H1 (cell line): ENCODE data around the gene PKD1. TPM values are rescaled to one million over a fixed set of nuclear protein-coding genes. Genes with fewer than 3 reads are reported as not detected.

Source experiments
- CTCF ChIA-PET: fragments of 300-600 bp; sonication (Branson Sonifier 250); formaldehyde crosslinking; loops from one replicate; lab custom pipeline; 2021; ENCODE audit not compliant: partially characterized antibody; lab: Charles Lee
- POLR2A ChIA-PET: fragments of 300-600 bp; sonication (Branson Sonifier 250); formaldehyde crosslinking; loops from one replicate; lab custom pipeline; 2021; ENCODE audit warnings: inconsistent platforms; ENCODE audit not compliant: partially characterized antibody; lab: Charles Lee
- DNase-seq, 2 experiments: peaks; one replicate each; pipeline versions ENCODE4 v3.0.0 to v3.0.0-alpha.2; 2010 to 2022; ENCODE audit warnings: low spot score in 2 of 2, low read depth in 1 of 2, mixed read lengths in 1 of 2
- FAIRE-seq: peaks from 2 replicates; lab custom pipeline; 2011; peaks lifted over from hg19 to GRCh38; lab: Jason Lieb, UNC
- H2AFZ ChIP-seq: 2 replicates; pipeline ENCODE4 v1.8.1; 2012; ENCODE audit warnings: low read length, inconsistent platforms
- H2AK5ac ChIP-seq: 2 replicates; pipeline ENCODE4 v1.6.1; 2013; ENCODE audit warnings: low read depth, low read length
- H2BK120ac ChIP-seq: replicated peaks from 2 replicates; pipeline ENCODE3; 2013; ENCODE audit warnings: low read depth, low read length, inconsistent platforms
- H2BK12ac ChIP-seq: 2 replicates; pipeline ENCODE4 v1.6.1; 2013; ENCODE audit warnings: low read depth, low read length
- H2BK15ac ChIP-seq: 2 replicates; pipeline ENCODE4 v1.6.1; 2013; ENCODE audit warnings: low read length
- H2BK20ac ChIP-seq: 2 replicates; pipeline ENCODE4 v1.6.1; 2013; ENCODE audit warnings: low read length
- H2BK5ac ChIP-seq: 2 replicates; pipeline ENCODE4 v1.6.1; 2013; ENCODE audit warnings: low read depth, low read length
- H3K14ac ChIP-seq: 2 replicates; pipeline ENCODE4 v1.6.1; 2013; ENCODE audit warnings: inconsistent platforms; ENCODE audit not compliant: insufficient read length
- H3K18ac ChIP-seq: 2 replicates; pipeline ENCODE4 v1.6.1; 2013; ENCODE audit warnings: low read length; ENCODE audit errors: extremely low read depth
- H3K23ac ChIP-seq: 2 replicates; pipeline ENCODE4 v1.6.1; 2013; ENCODE audit warnings: inconsistent platforms; ENCODE audit not compliant: insufficient read length
- H3K23me2 ChIP-seq: 2 replicates; pipeline ENCODE4 v1.6.1; 2013; ENCODE audit warnings: low read depth, low read length
- H3K27ac ChIP-seq: 2 replicates; pipeline ENCODE4 v1.6.1; 2011; ENCODE audit warnings: low read depth, low read length, inconsistent platforms
- H3K27me3 ChIP-seq, 4 experiments: replicated peaks in 1 of 4; 1 replicate in 1 of 4; 2 replicates in 3 of 4; pipeline versions ENCODE4 v1.6.1 to v1.8.1; 2011 to 2013; ENCODE audit warnings: low read length in 3 of 4, mild to moderate bottlenecking in 3 of 4, inconsistent platforms in 2 of 4, mixed read lengths in 2 of 4, moderate library complexity in 1 of 4; ENCODE audit not compliant: control insufficient read depth in 3 of 4, insufficient read depth in 3 of 4; ENCODE audit errors: extremely low read depth in 1 of 4
- H3K36me3 ChIP-seq, 4 experiments: 2 replicates each; pipeline versions ENCODE4 v1.6.1 to v1.8.1; 2011 to 2013; ENCODE audit warnings: mild to moderate bottlenecking in 4 of 4, low read length in 3 of 4, moderate library complexity in 2 of 4, control low read depth in 1 of 4, inconsistent platforms in 1 of 4; ENCODE audit not compliant: insufficient read depth in 4 of 4, control insufficient read depth in 2 of 4
- H3K4ac ChIP-seq: replicated peaks from 2 replicates; pipeline ENCODE3; 2013; ENCODE audit warnings: low read length, low read depth, mixed read lengths, inconsistent platforms; ENCODE audit not compliant: insufficient read length
- H3K4me1 ChIP-seq, 4 experiments: replicated peaks in 1 of 4; 1 replicate in 1 of 4; 2 replicates in 3 of 4; pipeline versions ENCODE4 v1.6.1 to v1.8.1; 2011 to 2013; ENCODE audit warnings: low read length in 3 of 4, inconsistent platforms in 2 of 4, mixed read lengths in 1 of 4; ENCODE audit not compliant: insufficient read depth in 4 of 4, control insufficient read depth in 3 of 4
- H3K4me2 ChIP-seq, 2 experiments: 2 replicates each; pipeline versions ENCODE4 v1.6.1 to v1.8.1; 2011 to 2013; ENCODE audit warnings: low read depth in 2 of 2, low read length in 2 of 2, control low read depth in 1 of 2, inconsistent platforms in 1 of 2, mild to moderate bottlenecking in 1 of 2; ENCODE audit not compliant: insufficient read depth in 1 of 2
- H3K4me3 ChIP-seq, 4 experiments: fragments of 200-600, 300-600 bp in 1 of 4; sonication (generic), shearing (Covaris generic), sonication (Bioruptor Twin) in 1 of 4; 2 replicates each; pipeline versions ENCODE4 v1.5.1 to v1.8.1; 2011 to 2016; ENCODE audit warnings: low read length in 4 of 4, low read depth in 3 of 4, control low read depth in 2 of 4, inconsistent platforms in 2 of 4, mild to moderate bottlenecking in 2 of 4, mixed read lengths in 1 of 4, moderate library complexity in 1 of 4; ENCODE audit not compliant: insufficient read depth in 2 of 4; ENCODE audit errors: extremely low read depth in 1 of 4
- H3K56ac ChIP-seq: replicated peaks from 2 replicates; pipeline ENCODE3; 2013; ENCODE audit warnings: low read depth, mild to moderate bottlenecking, mixed read lengths, low read length, inconsistent platforms; ENCODE audit not compliant: insufficient read length
- H3K79me1 ChIP-seq: 2 replicates; pipeline ENCODE4 v1.6.1; 2013; ENCODE audit warnings: low read depth, low read length, control low read depth
- H3K79me2 ChIP-seq, 2 experiments: 2 replicates each; pipeline versions ENCODE4 v1.6.1 to v1.8.1; 2012 to 2013; ENCODE audit warnings: low read length in 2 of 2, mild to moderate bottlenecking in 2 of 2, inconsistent platforms in 1 of 2; ENCODE audit not compliant: insufficient read depth in 2 of 2, control insufficient read depth in 1 of 2
- H3K9ac ChIP-seq, 4 experiments: replicated peaks in 1 of 4; 1 replicate in 1 of 4; 2 replicates in 3 of 4; pipeline versions ENCODE4 v1.6.1 to v1.8.1; 2011 to 2013; ENCODE audit warnings: low read depth in 3 of 4, low read length in 3 of 4, control low read depth in 2 of 4, mild to moderate bottlenecking in 2 of 4, moderate library complexity in 2 of 4, inconsistent platforms in 1 of 4; ENCODE audit errors: extremely low read depth in 1 of 4
- H3K9me3 ChIP-seq, 2 experiments: 2 replicates each; pipeline versions ENCODE4 v1.6.1 to v1.8.1; 2012 to 2013; ENCODE audit warnings: mild to moderate bottlenecking in 2 of 2, moderate library complexity in 2 of 2, control low read depth in 1 of 2, inconsistent platforms in 1 of 2, low read depth in 1 of 2, low read length in 1 of 2, mixed read lengths in 1 of 2; ENCODE audit not compliant: insufficient read depth in 2 of 2
- H4K20me1 ChIP-seq, 2 experiments: replicated peaks in 1 of 2; 2 replicates each; pipeline versions ENCODE3 to v1.8.1; 2011 to 2013; ENCODE audit warnings: inconsistent platforms in 2 of 2, low read length in 2 of 2, mild to moderate bottlenecking in 1 of 2; ENCODE audit not compliant: insufficient read depth in 2 of 2, control insufficient read depth in 1 of 2
- H4K5ac ChIP-seq: 2 replicates; pipeline ENCODE4 v1.6.1; 2013; ENCODE audit warnings: low read length, low read depth, mixed read lengths, inconsistent platforms; ENCODE audit not compliant: insufficient read length
- H4K8ac ChIP-seq: 2 replicates; pipeline ENCODE4 v1.8.0; 2013; ENCODE audit warnings: mild to moderate bottlenecking, moderate library complexity, low read length, inconsistent platforms; ENCODE audit not compliant: insufficient read depth; ENCODE audit errors: extremely low read depth
- H4K91ac ChIP-seq: replicated peaks from 2 replicates; pipeline ENCODE3; 2013; ENCODE audit warnings: low read length, mixed read lengths, inconsistent platforms; ENCODE audit not compliant: insufficient read length
- PHF8 ChIP-seq: fragments of 200-600 bp; sonication (generic); conservative IDR thresholded peaks from 2 replicates; pipeline ENCODE4 v1.7.1; 2012; ENCODE audit warnings: low read depth, mild to moderate bottlenecking, inconsistent platforms, low read length, moderate library complexity
- RAD21 ChIP-seq, 2 experiments: IDR thresholded peaks in 1 of 2; conservative IDR thresholded peaks in 1 of 2; 2 replicates each; pipeline ENCODE4 v1.6.1; 2011; ENCODE audit warnings: low read depth in 2 of 2, low read length in 2 of 2, improper control_type of control experiment in 1 of 2, inconsistent platforms in 1 of 2, mild to moderate bottlenecking in 1 of 2, moderate library complexity in 1 of 2
- SP1 ChIP-seq: IDR thresholded peaks from 2 replicates; pipeline ENCODE4 v1.6.1; 2011; ENCODE audit warnings: low read depth, low read length
- WGBS, 2 experiments: shearing (Covaris generic) in 1 of 2; methylation state at CpG; one replicate each; pipeline versions ENCODE4 v1.1.6 to v1.1.7; 2013 to 2015; ENCODE audit warnings: low lambda C conversion rate in 2 of 2, mixed read lengths in 2 of 2, inconsistent platforms in 1 of 2, low coverage in 1 of 2, missing lambda C conversion rate in 1 of 2; ENCODE audit not compliant: insufficient replicate concordance in 2 of 2, insufficient coverage in 1 of 2, insufficient read length in 1 of 2; ENCODE audit errors: extremely low coverage in 1 of 2, missing lambda C conversion rate in 1 of 2; 5-methylcytosine and 5-hydroxymethylcytosine counted together
- polyA plus RNA-seq, 7 experiments: library from polyadenylated mRNA; depleted of rRNA in 3 of 7; stranded (reverse) in 5 of 7; unstranded in 2 of 7; fragments of >200 nt in 5 of 7; fragments of 200-250 nt in 2 of 7; gene quantifications; 1 replicate in 5 of 7; 2 replicates in 1 of 7; 4 replicates in 1 of 7; pipeline versions ENCODE4 v1.2.1 to v1.2.3, GENCODE V29; 2011 to 2013; ENCODE audit warnings: missing spikeins in 2 of 7, mixed read lengths in 2 of 7
- total RNA-seq: library from RNA; stranded (reverse); fragmentation: NEBNext Ultra II Directional; extraction: Animal tissue kit (Norgen Biotek cat#: 25700); gene quantifications from 2 replicates; pipeline ENCODE4 v1.2.1, GENCODE V29; 2021

PKD1 gene
- total and polyA plus RNA-seq, 2 of the 8 experiments (the other 6 are each of a cell fraction or from before 2014, with no cell fraction given), result 40.6 to 52.7 TPM

- Histone ChIP-seq H2BK5ac (no peak overlapping the region; the same call in 1 of the 2 replicates), H3K36me3 (peaks cover 2 to 8% (median 4%) of the 10 kb centered on the region in 4 experiments; a peak in 4 of 8 replicates), H3K27me3 (no peaks in the 10 kb centered on the region), H3K4me1 (no peaks in the 10 kb centered on the region), H4K20me1 (peaks cover 0 to 11% of the 10 kb centered on the region in 2 experiments), H3K23me2 (no peaks in the 10 kb centered on the region), H3K4ac (no peak overlapping the region), H3K27ac (no peak overlapping the region), H2BK12ac (no peak overlapping the region), H3K56ac (no peak overlapping the region), H3K9ac (no peak overlapping the region; a peak in 1 of 7 replicates), H4K5ac (no peak overlapping the region), H3K4me2 (no peak overlapping the region), H3K18ac (no peak overlapping the region), H3K79me1 (no peaks in the 10 kb centered on the region), H3K9me3 (no peaks in the 10 kb centered on the region), H2BK20ac (no peak overlapping the region), H2BK120ac (no peak overlapping the region), H2AK5ac (no peak overlapping the region), H4K8ac (no peak overlapping the region), H3K79me2 (no peaks in the 10 kb centered on the region), H2AFZ (no peak overlapping the region), H3K4me3 (no peak overlapping the region), H4K91ac (no peak overlapping the region), H3K23ac (no peak overlapping the region), H2BK15ac (no peak overlapping the region), H3K14ac (no peak overlapping the region)
- WGBS, 2 experiments, result 94% methylated on average over 33 of the region's 34 CpGs; no CpG with 5 or more reads in 1 of the 2 experiments
- POLR2A ChIA-PET, result interaction anchor here (0.7 to 2.9 kb wide), 8 partner anchors 11 to 107 kb away, joined by 3 to 12 read pairs (median 4); partner anchors contain the start of gene TRAF7
- no peak for DNase-seq
- no peak for TF ChIP-seq PHF8
- TF ChIP-seq RAD21 (IDR thresholded peaks at IDR 0.05 in 1 of 2, conservative IDR thresholded peaks at IDR 0.05 in 1 of 2; ENCODE audit: low read depth in 2 of 2, low read length in 2 of 2), result peak in 1 of 2 experiments; percentile 19; a peak in 1 of 4 replicates
- no peak for TF ChIP-seq SP1
- CTCF ChIA-PET, result interaction anchor here (1.2 to 3.5 kb wide), 13 partner anchors 9 to 119 kb away, joined by 3 to 15 read pairs (median 5); no protein-coding TSS in a partner anchor
- FAIRE-seq, result no peak
Observed at GRCh38 chr16:2071454-2072202, 64.1 kb downstream of the PKD1 start.
